Stimulated activated CD8-positive, alpha-beta memory T cell treated with anti-CD3 and anti-CD28 coated beads, Interleukin-7, amount 100 ng/mL, for 1 hour (primary cell): ENCODE results near the gene PROB1.
A peak's percentile ranks its signal among the peaks of the same experiment; 100 is the strongest.
"Not testable (repeated sequence)": the region's sequence is repeated elsewhere in the genome, so short reads cannot be mapped to it uniquely, and the experiment has no call there.

ENCODE experiments used
- DNase-seq, 2 donors: peaks; one replicate each; pipeline ENCODE4 v3.0.0-alpha.2; 2020; ENCODE audit warnings: low read depth in 2 of 2

The PROB1 gene

DNA sequence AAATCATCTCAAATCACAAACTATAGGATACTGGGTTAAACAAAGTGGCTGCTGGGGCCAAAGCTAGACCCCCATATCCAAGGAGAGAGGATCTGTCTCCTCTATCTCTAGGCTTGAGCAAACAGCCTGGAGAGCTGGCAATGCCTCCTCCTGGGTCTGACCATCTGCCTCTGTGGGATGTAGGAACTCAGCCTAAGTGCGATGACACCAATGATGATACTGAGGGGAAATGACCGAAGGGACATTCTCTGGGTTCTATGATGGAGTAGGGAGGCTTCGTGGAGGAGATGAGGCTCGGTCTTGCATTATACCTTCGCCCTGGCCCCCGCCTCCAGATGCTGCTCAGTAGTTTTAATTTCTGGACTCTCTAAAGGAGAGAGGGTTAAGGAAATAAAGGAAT lies 18.2 kb upstream of the PROB1 start:
- DNase-seq, result no peak

DNA sequence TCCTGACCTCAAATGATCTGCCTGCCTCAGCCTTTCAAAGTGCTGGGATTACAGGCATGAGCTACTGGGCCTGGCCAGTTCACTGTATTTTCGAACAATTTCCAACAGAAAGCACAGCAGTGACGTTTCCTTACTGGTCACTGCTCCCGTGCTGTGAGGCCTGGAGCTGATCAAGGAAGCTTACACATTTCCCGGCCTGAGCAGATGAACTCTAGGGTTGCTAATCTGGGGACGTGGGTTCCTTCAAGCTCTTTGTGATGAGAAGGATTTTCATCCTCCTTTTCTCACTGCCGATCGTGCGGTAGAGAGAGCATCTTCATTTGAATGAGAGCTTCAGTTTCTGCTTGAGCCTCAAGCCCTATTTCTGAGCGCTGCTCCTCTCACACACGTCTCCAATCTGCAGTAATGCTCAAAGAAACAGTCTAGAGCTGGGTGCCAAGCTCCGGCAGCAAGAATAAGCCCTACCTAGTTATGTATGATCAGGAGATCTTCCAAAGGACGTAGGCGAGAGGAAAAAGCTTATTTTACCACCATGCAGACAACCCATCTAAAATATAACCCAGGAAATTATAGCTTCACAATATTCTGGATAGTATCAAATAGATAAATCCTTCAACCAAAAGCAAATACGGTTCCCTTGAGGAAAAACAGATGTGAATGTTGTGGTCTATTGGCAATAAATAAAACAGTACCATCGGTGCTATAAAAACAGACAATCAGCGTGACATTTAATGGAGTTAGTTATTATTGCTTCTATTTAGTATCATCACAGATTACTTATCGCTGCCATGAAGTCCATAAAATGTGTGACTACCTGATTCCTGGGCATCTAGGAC lies 16.3 kb upstream of the PROB1 start:
- DNase-seq, result no peak

- DNase-seq, result no peak
These were observed 15.5 kb upstream of the PROB1 start for GRCh38 chr5:139410121-139410992.

DNA sequence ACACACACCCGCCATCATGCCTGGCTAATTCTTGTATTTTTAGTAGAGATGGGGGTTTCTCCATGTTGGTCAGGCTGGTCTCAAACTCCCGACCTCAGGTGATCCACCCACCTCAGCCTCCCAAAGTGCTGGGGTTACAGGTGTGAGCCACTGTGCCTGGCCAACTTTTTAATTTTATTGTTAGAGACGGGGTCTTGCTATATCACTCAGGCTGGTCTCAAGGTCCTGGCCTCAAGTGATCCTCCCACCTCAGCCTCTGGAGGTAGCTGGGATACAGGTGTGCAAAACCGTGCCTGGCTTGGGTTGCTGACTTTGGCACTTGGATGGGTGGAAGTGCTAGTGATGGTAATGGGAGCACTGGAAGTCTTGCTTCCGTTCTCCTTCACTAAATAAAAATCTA lies 14.2 kb upstream of the PROB1 start:
- not testable (repeated sequence) for DNase-seq

DNA sequence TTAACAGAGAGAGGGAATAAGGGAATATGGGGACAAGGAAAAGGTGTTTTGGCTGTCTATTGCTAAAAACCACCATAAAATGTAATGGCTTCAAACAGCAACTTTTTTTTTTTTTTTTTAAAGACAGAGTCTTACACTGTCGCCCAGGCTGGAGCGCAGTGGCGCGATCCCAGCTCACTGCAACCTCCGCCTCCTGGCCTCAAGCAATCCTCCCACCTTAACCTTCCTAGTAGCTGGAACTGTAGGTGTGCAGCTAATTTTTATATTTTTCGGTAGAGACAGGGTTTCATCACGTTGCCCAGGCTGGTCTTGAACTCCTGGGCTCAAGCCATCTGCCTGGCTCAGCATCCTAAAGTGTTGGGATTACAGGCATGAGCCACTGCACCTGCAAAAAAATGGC lies 13.3 kb upstream of the PROB1 start:
- DNase-seq, result no peak

GRCh38 chr5:139407517-139407916 lies 12.6 kb upstream of the PROB1 start:
- no peak for DNase-seq

DNA sequence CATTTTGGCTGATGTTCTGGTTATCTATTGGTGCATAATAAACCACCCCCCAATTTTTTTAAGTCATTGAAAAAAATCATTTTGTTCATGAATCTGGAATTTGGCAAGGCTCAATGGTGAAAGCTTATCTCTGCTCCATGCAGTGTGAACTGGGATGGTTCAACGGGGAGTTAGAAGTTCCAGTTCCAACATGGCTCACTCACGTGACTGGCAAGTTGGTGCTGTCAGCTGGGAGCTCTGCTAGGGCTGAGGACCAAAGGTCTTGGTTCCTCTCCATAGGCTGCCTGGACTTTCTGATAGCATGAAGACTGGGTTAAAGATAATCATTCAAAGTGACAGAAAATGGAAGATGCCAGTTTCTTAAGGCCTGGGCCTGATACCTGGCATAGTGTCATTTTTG lies 12.1 kb upstream of the PROB1 start:
- DNase-seq, result no peak

DNA sequence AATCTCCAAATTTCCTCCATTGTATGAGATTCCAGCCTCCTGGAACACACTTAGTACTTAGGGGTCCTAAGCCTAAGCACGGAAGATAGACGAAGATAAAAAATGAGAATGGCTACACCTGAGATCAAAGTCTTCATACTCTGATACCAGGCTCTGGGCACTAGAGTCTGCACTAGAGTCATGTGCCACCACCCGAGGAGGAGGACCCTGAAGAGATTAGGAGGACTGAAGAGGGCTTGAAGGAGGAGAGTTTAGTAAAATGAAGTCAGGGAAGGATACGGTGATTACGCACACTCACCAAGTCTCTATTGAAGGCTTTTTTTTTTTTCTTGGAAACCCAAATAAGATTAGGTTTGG lies 9.6 kb upstream of the PROB1 start:
- DNase-seq, result no peak

- DNase-seq, result peak; percentile 89 to 96
These were observed 9.0 kb upstream of the PROB1 start, which contains the start of gene SPATA24 for GRCh38 chr5:139403787-139404483. SPATA24 (minus strand) TSS chr5:139404089; CDS start chr5:139404060, 29 bp downstream.

DNA sequence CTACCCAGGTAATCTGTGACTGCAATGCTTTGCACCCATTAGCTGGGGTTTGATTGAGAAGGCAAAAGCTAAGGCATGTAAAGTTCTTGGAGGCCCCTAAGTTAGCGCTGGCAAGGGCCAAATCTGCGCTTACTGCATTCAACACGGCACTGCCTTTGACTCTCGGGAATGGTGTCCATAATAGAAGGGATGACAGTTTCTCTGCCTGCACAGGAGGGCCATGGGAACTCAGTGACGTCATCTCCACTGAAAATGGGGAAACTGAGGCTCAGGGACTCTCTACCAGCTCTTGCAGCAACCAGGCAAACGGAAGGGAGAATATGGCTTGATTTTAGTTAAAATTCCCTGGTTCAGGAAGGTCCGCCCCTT lies 8.5 kb upstream of the PROB1 start:
- no peak for DNase-seq

DNA sequence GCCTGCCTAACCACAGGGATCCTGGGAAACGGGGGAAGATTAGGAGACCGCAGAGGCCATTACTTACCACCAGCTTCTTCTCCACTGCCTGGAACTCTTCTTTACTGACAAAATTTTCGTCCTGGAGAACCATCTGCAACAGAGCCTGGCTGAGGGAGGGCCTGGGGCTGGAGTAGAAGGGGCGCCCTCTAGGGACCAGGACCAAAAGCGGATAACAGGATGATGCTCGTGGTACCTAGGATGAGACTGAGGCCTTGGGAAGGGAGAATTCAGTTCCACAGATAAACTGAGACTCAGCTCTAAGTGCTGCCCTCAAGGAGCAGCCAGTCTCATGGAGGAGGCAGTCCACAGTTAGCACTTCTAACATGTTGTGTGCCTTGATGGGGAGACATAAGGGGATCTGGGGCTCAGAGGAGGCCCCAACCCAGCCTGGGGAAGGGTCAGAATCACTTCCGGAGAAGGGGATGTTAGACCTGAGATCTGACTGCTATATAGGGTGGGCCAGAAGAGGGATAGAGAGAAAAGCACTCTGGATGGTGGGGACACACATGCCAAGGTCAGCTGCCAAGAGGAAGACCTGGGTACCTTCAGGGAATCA lies 7.8 kb upstream of the PROB1 start:
- DNase-seq, result no peak

DNA sequence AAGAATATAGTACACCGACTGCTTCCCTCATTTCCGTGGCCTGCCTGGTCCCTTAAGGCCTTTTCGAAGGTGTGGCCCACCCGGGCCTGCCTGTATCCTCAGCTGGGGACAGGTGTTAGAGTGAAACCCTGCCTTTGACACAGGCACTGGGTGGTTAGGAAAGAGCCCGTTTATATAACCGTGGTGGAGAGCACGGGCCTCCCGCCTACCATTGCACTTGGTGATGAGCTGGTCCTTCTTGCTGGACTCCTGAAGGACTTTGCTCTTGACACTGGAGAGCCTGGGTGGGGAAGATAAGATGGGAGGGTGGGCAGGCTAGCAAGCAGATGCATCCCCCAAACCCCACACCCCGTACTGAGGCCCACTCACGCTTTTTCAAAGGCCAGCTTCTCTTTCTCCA lies 6.6 kb upstream of the PROB1 start:
- DNase-seq, result no peak

DNA sequence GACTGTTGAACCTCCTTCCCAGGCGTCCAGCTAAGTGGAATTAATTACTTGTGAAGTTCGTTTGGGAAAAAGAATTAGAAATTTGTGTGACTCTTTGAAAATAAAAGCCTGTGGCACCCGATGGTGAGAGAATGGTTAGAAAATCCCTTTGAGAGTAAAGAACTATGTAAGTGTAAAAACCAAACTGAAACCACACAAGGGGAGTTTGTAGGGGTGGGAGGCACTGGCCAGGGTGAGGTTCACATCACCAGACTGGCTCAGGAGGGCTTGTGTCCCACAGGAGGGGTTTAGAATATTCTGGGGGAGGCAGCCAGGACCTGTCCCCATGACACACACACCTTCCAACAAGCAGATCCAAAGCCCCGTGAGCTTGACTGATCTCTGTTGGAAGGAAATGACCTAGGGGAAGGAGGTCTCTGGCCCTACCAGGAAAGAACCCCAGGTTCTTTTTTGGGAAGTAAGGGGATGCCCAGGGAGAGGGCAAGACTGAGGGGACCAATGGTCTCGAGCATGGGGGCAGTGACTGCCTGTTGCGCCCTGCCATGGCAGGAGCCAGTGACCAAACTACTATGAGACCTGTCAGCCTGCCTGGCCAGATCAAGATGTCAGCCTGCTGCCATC lies 4.7 kb upstream of the PROB1 start:
- no peak for DNase-seq

DNA sequence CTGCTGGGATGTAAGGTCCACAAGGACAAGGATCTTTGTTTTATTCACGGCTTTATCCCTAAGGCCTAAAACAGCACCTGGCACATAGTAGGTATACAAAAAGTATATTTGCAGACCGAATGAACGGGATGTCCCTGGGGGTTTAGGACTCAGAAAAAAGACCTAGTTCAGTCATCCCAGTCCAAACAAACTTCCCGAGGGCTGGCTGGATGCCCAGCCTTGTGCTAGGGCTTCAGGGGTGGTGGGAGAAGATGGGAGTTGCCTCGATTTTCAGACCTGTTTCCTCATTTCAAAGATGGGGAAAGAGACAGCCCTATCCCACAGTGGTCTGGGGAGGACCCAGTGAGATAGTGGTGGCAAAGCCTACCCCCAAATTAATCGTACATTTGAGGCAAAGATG lies 3.0 kb upstream of the PROB1 start:
- no peak for DNase-seq

- DNase-seq, result no peak
These were observed 1.8 kb upstream of the PROB1 start for GRCh38 chr5:139396691-139397090.

DNA sequence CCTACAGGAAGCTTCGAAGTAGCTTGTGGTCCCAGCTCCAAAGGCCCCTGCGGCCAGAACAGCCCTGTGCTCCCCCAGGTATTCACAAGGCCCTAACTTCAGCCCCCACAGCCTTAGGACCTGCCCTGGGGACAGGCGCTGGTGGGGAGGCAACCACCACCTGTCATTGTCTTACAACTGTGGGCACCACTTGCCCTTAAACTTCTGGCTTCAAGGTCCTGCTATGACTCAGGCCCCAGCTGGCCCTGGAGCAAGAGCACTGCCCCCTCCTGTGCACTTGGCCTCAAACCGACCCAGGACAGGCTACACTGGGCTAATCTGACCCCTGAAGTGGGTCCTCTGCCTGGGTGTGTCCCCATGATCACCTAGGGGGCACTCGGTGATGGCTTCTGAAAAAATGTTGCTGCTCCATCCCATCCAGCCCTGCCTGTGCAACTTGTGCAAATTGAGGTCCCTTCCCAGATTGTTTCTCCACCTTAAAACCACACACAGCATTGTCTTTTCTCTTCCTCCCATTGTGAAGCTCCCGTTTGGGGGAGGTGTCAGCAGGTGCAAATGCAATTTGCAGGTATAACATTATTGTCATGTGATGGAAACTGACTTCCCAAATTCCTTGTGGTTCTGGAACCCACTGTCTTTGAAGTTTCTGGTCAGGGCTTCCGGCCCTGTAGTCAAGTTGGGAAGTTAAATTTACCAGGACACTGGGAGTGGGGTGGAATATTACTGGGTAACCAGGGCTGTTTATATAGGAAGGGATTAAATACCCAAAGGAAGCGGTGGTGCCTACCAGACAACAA lies 1.1 kb upstream of the PROB1 start:
- no peak for DNase-seq

DNA sequence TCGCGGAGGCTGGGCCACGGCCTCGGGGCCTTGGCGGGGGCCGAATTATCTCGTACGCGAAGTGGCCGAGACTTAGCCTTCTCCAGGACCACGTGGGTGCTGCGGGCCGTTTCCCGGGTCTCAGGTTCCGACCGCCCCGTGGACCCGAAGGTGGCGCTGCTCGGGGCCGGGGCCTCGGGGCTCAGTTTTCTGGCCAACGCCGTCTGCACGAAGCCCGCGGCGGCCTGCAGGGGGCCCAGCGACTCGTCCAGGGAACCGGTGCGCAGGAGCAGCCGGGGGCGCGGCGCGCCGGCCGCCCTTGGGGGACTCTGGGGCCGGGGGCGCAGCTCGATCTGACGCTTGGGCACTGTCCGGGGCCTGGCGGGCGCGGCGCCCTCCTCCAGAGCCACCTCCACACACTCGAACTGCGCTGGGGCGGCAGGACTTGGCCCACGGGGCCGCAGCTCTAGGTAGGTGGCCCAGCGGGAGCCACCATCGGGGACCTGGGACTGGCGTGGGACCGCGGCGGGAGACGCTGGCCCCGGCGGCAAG lies 716 bp downstream of the PROB1 start:
- peak in 1 of 2 donors; percentile 27 for DNase-seq

- no peak for DNase-seq
These were observed 1.3 kb downstream of the PROB1 start for GRCh38 chr5:139393497-139394122.

DNA sequence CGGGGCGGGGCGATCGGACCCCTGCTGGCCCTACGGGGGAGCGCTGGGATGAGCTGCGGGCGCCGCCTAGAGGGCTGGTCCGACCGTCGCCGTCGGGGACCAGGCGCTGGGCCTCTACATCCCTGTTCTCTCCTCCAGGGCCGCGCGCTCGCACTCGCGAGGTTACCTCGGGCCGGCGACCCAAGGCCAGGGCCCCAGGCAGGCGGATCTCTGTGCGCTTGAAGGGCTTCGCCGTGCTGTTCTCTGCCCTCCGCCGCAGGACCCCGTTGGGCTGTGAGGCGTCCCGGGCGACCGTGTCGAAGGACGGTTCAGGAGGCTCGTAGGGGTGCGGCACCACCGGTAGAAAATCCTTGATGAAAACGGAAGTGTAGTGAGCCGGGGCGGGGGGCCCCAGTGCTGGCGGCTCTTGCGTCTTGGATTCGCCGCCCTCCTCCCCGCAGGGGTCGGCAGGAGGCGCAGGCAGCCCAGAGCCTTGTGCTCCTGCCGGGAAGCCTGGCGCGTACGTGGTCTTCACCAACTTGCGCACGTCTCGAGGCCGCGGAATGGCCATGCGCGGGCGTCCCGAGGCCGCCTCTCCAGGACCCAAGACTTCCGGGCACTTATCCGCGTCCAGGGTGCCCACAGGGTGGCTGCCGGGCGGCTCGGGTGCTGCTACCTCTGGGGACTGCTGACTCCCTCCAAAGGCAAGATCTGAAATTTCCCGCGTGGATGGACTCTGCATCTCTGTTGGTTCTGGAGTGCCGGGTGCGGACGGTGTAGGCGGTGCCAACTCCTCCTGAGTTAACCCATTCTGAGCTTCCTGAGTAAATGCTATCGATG lies 2.0 kb downstream of the PROB1 start:
- peak; percentile 47 to 59 for DNase-seq
